GM03348 (cell line): ENCODE results near the gene SPTBN1.
"Not testable (repeated sequence)": the region's sequence is repeated elsewhere in the genome, so short reads cannot be mapped to it uniquely, and the experiment has no call there.

Source experiments
- DNase-seq: peaks from one replicate; pipeline ENCODE4 v3.0.0; 2012; ENCODE audit warnings: low spot score

The SPTBN1 gene

GRCh38 chr2:54529518-54529917 lies 73.4 kb downstream of the SPTBN1 start:
- DNase-seq: not testable (repeated sequence)

GRCh38 chr2:54529935-54530334 lies 73.8 kb downstream of the SPTBN1 start:
- no peak for DNase-seq

DNA sequence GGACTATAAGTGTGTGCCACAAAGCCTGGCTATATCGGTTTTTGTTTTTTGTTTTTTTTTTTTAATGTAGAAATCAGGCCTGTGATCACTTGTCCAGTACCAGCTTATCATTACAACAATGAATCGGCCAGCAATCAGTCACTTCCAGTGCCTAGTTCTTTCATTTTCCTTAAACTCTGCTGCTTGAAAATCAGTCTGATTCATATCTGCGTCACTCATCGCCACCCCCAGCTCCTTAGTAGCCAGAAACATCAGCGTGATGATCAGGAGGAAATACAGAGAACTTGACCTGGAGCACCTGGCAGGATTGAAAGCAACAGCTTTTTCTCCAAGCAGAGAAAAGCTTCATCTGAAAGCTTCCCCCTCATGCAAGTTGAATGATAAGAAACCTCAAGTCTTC lies 75.4 kb downstream of the SPTBN1 start:
- peak; percentile 19 for DNase-seq

- no peak for DNase-seq
Measured at GRCh38 chr2:54534221-54534620, 78.1 kb downstream of the SPTBN1 start.

GRCh38 chr2:54534625-54535024 lies 78.5 kb downstream of the SPTBN1 start:
- no peak for DNase-seq

DNA sequence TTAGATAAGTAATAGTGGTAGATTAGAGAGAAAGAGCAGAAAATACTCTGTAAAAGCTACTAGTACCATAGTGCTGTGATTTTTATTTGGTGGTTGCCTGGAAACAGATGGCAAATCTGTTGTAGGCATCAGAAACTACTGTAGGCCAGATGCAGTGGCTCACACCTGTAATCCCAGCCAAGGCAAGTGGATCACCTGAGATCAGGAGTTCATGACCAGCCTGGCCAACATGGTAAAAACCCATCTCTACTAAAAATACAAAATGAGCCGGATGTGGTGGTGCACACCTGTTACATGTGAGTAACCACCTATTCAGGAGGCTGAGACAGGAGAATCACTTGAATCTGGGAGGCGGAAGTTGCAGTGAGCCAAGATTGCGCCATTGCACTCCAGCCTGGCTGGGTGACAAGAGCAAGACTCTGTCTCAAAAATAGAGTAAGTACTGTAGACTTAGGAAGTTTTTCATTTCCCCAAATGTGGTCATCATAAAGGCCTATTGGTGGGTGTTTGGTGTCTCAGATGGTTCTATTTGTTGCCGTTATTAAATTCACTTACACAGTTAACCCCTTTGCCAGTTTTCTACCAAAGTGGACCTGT lies 79.6 kb downstream of the SPTBN1 start:
- DNase-seq: no peak

GRCh38 chr2:54536720-54537119 lies 80.6 kb downstream of the SPTBN1 start:
- DNase-seq: no peak

GRCh38 chr2:54538537-54538936 lies 82.4 kb downstream of the SPTBN1 start:
- no peak for DNase-seq

GRCh38 chr2:54539683-54540082 lies 83.6 kb downstream of the SPTBN1 start:
- DNase-seq: no peak

- DNase-seq: no peak
Measured at GRCh38 chr2:54540194-54540593, 84.1 kb downstream of the SPTBN1 start.

GRCh38 chr2:54541995-54542394 lies 85.9 kb downstream of the SPTBN1 start:
- DNase-seq: no peak

DNA sequence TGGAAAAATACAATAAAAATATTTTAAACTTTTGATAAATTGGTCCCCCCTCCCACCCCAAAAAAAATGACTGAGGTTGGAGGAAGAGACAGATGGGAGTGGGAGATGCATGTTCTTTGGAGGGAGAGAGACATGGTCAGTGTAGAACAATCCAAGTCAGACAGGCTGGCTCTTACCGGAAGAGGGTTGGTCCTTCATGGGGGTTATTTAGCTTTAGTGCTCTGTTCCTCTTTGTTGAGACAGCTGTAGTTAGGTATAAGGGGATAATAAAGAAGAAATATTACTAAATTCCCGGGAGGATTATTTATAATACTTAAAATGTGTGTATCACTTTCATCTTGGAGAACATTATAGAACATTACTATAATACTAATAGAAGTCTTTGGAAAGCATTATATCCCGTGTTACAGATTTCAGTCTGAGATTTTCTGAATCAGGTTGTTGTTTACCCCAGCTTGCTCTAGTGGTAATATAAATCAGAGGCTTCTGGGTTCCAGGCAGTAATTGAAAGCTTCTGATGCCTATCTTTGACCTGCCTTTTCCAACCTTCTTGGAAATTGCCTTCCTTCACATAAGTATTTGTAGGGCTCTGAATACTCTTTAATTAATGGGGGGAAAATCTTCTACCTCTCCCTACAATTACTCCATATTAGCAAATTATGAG lies 87.7 kb downstream of the SPTBN1 start:
- no peak for DNase-seq

DNA sequence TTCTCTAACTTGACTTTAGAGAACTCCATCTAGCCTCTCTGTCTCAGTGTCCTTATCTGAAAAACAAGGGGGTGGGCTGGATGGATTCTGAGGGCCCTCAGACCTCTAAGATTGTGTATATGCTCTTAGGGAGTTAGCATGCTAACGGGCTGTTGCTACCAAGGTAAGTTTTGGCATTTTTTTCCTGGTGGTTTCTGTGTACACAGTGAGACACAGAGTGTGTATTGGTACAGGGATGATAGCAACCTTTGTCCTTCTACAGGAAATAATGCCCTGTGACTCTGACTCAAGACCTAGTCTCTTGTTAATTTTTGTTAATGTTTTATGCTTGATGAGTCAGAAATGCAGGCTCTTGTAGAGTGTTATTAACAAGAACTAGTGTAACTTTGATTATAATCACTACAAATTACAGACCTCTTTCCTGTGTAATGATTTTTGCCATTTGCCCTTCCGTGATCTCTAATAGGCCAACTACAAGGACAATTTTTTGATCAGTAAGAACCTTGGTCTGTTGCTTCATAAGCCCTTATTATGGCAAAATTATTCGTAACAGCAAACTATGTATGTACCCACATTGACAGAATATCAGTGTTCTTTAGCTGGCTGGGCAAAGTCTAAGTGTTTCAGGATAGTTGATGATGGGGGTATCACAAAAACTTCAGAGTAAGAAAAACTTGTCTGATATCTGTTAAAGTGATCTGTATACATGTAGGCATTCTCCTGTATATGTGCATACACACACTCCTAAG lies 89.7 kb downstream of the SPTBN1 start:
- DNase-seq: no peak

DNA sequence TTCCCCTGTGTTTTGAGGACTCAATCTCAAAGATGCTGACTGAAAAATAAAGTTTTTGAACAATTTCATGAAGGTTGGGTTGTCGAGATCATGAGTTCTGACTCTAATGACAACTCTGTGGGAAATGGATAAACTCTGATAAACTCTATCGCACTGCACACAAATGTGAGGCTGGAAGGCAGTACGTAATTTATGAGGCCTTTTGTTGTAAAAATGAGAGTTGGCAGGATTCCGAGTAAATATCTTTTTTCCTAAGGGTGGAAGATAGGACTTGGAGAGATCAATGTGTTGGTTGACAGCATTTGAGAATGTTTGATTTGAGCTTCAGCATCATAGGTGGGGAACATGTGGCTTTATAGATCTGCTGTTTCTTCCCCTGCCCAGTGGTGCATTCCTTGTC lies 90.4 kb downstream of the SPTBN1 start:
- no peak for DNase-seq

DNA sequence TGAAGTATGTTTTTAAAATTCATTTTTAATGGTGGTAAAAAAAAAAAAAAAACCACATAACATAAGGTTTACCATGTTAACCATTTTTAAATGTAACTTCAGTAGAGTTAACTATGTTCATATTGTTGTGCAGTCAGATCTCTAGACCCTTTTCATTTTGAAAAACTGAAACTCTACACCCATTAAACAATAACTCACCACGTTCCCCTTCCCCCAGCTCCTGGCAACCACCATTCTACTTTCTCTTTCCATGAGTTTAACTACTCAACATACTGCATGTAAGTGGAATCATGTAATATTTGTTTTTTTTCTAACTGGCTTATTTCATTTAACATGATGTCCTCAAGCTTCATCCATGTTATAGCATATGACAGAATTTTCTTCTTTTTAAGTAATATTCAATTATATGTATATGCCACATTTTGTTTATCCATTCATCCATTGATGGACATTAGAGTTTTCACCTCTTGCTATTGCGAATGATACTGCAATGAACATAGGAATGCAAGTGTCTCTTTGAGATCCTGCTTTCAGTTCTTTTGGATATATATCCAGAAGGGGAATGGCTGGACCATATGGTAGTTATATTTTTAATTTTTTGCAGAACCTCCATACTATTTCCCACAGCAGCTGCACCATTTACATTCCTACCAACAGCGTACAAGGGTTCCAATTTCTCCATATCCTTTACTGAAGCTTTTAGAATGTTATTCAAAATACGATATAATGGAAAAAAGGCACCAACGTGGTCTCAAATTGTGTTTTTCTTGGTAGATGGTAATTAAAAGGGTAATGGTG lies 91.0 kb downstream of the SPTBN1 start:
- DNase-seq: no peak

GRCh38 chr2:54549430-54549829 lies 93.3 kb downstream of the SPTBN1 start:
- no peak for DNase-seq

DNA sequence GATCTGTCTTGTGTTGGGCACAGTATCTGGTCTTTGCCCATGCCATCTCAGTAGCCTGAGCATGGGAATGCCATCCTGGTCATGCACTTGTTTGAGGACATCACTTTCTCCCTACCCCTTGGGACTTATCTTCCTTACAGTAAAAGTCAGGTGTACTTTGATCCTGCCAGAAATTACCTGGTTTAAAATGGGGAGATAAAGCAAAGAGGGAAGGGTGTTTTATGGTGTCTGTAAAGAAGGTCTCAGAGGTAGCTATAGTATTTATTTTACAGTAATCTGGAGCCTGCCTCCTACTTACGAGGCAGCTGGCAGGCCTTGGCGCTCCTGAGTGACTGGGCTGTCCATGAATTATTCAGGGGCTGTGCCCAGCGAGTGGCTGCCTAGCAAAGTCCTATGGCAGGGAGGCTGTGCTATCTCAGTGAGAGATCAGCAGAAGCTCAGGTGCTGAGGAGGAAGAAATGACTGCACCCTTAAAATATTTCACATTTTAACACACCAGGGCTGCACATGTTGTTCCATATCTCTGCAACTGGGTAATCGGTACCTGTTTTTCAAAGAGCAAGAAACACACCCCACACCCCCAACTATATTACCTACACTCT lies 93.9 kb downstream of the SPTBN1 start:
- no peak for DNase-seq

DNA sequence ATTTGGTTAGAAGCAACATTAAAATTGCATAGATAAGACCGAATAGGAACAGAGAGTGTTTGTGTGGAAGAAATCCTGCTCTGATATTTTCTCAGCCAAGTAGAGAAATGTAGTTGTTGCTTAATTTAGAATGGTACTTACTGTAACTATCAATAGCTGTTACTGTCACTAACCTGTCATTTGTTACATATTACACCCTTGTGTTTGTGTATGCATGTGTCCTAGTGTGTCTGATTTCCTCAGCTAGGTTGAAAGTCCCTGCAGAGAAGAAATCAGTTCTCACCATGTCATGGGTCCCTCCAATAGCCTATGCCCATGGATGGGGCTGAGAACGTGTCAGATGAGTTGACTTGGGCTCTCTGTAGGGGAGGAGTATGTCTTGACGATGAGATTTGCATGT lies 94.4 kb downstream of the SPTBN1 start:
- DNase-seq: no peak

- no peak for DNase-seq
Measured at GRCh38 chr2:54551123-54551756, 95.1 kb downstream of the SPTBN1 start.

DNA sequence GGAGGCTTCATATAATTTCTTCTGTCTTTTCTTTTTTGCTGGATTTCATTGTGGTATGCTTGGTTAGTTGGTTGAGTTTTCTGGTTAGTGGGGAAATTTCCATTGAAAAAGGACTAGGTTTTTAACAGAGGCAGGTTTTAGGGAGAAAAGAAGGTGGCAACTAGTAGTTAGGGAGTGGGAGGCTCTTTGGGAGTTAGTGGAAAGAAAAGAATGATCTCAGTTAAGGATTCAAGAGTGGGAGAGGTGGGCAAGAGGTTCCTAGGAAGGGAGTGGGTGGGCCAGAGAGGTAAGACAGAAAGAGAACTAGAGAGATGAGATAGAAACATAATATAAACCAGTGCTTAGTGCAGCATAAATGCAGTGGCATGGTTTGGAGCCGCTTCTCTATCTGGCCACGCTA lies 96.9 kb downstream of the SPTBN1 start:
- DNase-seq: no peak

- no peak for DNase-seq
Measured at GRCh38 chr2:54553775-54554174, 97.6 kb downstream of the SPTBN1 start.
